Neuronal stem cell (in vitro differentiated cells): ENCODE results near the gene HAPLN3.

Experiments used
- DNase-seq: peaks from one replicate; pipeline ENCODE4 v3.0.0-alpha.2; 2013; ENCODE audit warnings: low spot score
- H2AFZ ChIP-seq: one replicate; pipeline ENCODE4 v1.6.1; 2013; ENCODE audit warnings: mild to moderate bottlenecking, low read length, inconsistent platforms
- H2AK5ac ChIP-seq: 2 replicates; pipeline ENCODE4 v1.6.1; 2013; ENCODE audit warnings: low read depth, mild to moderate bottlenecking, inconsistent platforms, low read length, moderate library complexity, mixed read lengths
- H2BK120ac ChIP-seq: 2 replicates; pipeline ENCODE4 v1.6.1; 2013; ENCODE audit warnings: low read depth, mild to moderate bottlenecking, inconsistent platforms, low read length, moderate library complexity, mixed read lengths
- H2BK12ac ChIP-seq: one replicate; pipeline ENCODE4 v1.6.1; 2013; ENCODE audit warnings: low read length, inconsistent platforms
- H2BK15ac ChIP-seq: 2 replicates; pipeline ENCODE4 v1.6.1; 2013; ENCODE audit warnings: mild to moderate bottlenecking, low read length, inconsistent platforms, mixed read lengths
- H2BK5ac ChIP-seq: one replicate; pipeline ENCODE4 v1.6.1; 2013; ENCODE audit warnings: inconsistent platforms, mild to moderate bottlenecking, low read length, moderate library complexity
- H3K14ac ChIP-seq: one replicate; pipeline ENCODE4 v1.6.1; 2013; ENCODE audit warnings: low read length, inconsistent platforms
- H3K18ac ChIP-seq: 2 replicates; pipeline ENCODE4 v1.6.1; 2013; ENCODE audit warnings: low read length, inconsistent platforms
- H3K23ac ChIP-seq: 2 replicates; pipeline ENCODE4 v1.6.1; 2013; ENCODE audit warnings: low read depth, mild to moderate bottlenecking, mixed read lengths, low read length, inconsistent platforms; ENCODE audit not compliant: poor library complexity
- H3K27ac ChIP-seq: replicated peaks from 3 replicates; pipeline ENCODE4 v1.5.1; 2013; ENCODE audit warnings: low read length, inconsistent platforms
- H3K27me3 ChIP-seq, 3 experiments: 2 replicates each; pipeline ENCODE4 v1.6.1; 2013; ENCODE audit warnings: low read length in 3 of 3, mild to moderate bottlenecking in 2 of 3, inconsistent platforms in 1 of 3, low read depth in 1 of 3, mixed read lengths in 1 of 3, moderate library complexity in 1 of 3; ENCODE audit not compliant: control insufficient read depth in 3 of 3, insufficient read depth in 3 of 3
- H3K36me3 ChIP-seq, 2 donors: replicated peaks in 1 of 2; 2 replicates each; pipeline ENCODE4 v1.6.1; 2013; ENCODE audit warnings: low read length in 2 of 2; ENCODE audit not compliant: control insufficient read depth in 2 of 2, insufficient read depth in 2 of 2
- H3K4ac ChIP-seq: 2 replicates; pipeline ENCODE4 v1.6.1; 2013; ENCODE audit warnings: inconsistent platforms, mild to moderate bottlenecking, low read length, moderate library complexity
- H3K4me1 ChIP-seq, 2 donors: 1 replicate in 1 of 2; 2 replicates in 1 of 2; pipeline ENCODE4 v1.6.1; 2013; ENCODE audit warnings: low read length in 2 of 2, low read depth in 1 of 2; ENCODE audit not compliant: control insufficient read depth in 2 of 2, insufficient read depth in 1 of 2
- H3K4me2 ChIP-seq: one replicate; pipeline ENCODE4 v1.6.1; 2013; ENCODE audit warnings: mild to moderate bottlenecking, low read length, inconsistent platforms; ENCODE audit not compliant: insufficient read depth, poor library complexity, severe bottlenecking
- H3K4me3 ChIP-seq, 2 donors: 2 replicates each; pipeline ENCODE4 v1.5.1; 2013; ENCODE audit warnings: low read length in 2 of 2, mild to moderate bottlenecking in 2 of 2, inconsistent platforms in 1 of 2, moderate library complexity in 1 of 2
- H3K79me1 ChIP-seq: one replicate; pipeline ENCODE4 v1.6.1; 2013; ENCODE audit warnings: low read depth, mild to moderate bottlenecking, inconsistent platforms, low read length, moderate library complexity
- H3K9ac ChIP-seq: one replicate; pipeline ENCODE4 v1.6.1; 2013; ENCODE audit warnings: mild to moderate bottlenecking, low read depth, low read length, inconsistent platforms; ENCODE audit not compliant: poor library complexity
- H3K9me3 ChIP-seq, 2 donors: replicated peaks in 1 of 2; 2 replicates each; pipeline versions ENCODE3 to v1.6.1; 2013; ENCODE audit warnings: low read length in 2 of 2, mild to moderate bottlenecking in 2 of 2, inconsistent platforms in 1 of 2, low read depth in 1 of 2, mixed read lengths in 1 of 2, moderate library complexity in 1 of 2; ENCODE audit not compliant: control insufficient read depth in 2 of 2, insufficient read depth in 1 of 2
- H4K8ac ChIP-seq: one replicate; pipeline ENCODE4 v1.6.1; 2013; ENCODE audit warnings: low read depth, mild to moderate bottlenecking, inconsistent platforms, low read length, moderate library complexity
- H4K91ac ChIP-seq: one replicate; pipeline ENCODE4 v1.6.1; 2013; ENCODE audit warnings: low read length, low read depth, mild to moderate bottlenecking, inconsistent platforms; ENCODE audit not compliant: poor library complexity
- WGBS, 2 donors: extraction: QIAGEN DNeasy Blood & Tissue Kit; methylation state at CpG; one replicate each; pipeline ENCODE4 v1.1.7; 2013; ENCODE audit warnings: missing lambda C conversion rate in 2 of 2, mixed read lengths in 1 of 2; ENCODE audit not compliant: insufficient read length in 2 of 2, insufficient replicate concordance in 1 of 2; ENCODE audit errors: extremely low coverage in 2 of 2; 5-methylcytosine and 5-hydroxymethylcytosine counted together

The HAPLN3 gene

GRCh38 chr15:88858934-88859333 is 36.4 kb downstream of the HAPLN3 start:
- Histone ChIP-seq H3K4me2 (no peak overlapping the region), H2BK120ac (no peak overlapping the region), H3K27me3 (no peaks in the 10 kb centered on the region), H3K9ac (no peak overlapping the region), H3K4ac (no peak overlapping the region), H3K14ac (no peak overlapping the region), H3K79me1 (no peaks in the 10 kb centered on the region), H3K23ac (no peak overlapping the region), H3K36me3 (no peaks in the 10 kb centered on the region), H2BK12ac (no peak overlapping the region), H4K91ac (no peak overlapping the region), H2BK15ac (no peak overlapping the region), H4K8ac (no peak overlapping the region), H2AK5ac (peak overlapping the region; percentile 31), H3K4me3 (no peak overlapping the region), H3K9me3 (peaks cover 3 to 7% of the 10 kb centered on the region in 2 donors), H3K4me1 (no peaks in the 10 kb centered on the region), H2BK5ac (no peak overlapping the region), H3K27ac (no peak overlapping the region), H2AFZ (no peak overlapping the region), H3K18ac (peak overlapping the region; percentile 13)
- no CpG with 5 or more reads among the region's 11 CpGs for WGBS, 2 donors
- DNase-seq, result no peak

- Histone ChIP-seq H3K9ac (no peak overlapping the region), H3K18ac (no peak overlapping the region), H3K4me1 (no peaks in the 10 kb centered on the region), H2AFZ (no peak overlapping the region), H3K4me3 (no peak overlapping the region), H3K14ac (no peak overlapping the region), H3K4me2 (no peak overlapping the region), H2BK5ac (no peak overlapping the region), H2AK5ac (no peak overlapping the region), H2BK120ac (no peak overlapping the region), H2BK15ac (no peak overlapping the region), H3K27me3 (no peaks in the 10 kb centered on the region), H4K8ac (no peak overlapping the region), H4K91ac (no peak overlapping the region), H3K23ac (no peak overlapping the region), H2BK12ac (no peak overlapping the region), H3K9me3 (peaks cover 3 to 7% of the 10 kb centered on the region in 2 donors), H3K27ac (no peak overlapping the region), H3K36me3 (no peaks in the 10 kb centered on the region), H3K79me1 (no peaks in the 10 kb centered on the region), H3K4ac (no peak overlapping the region)
- no peak for DNase-seq
These were observed 42.9 kb downstream of the HAPLN3 start for GRCh38 chr15:88852476-88852875.

- no peak overlapping the region for H2BK12ac ChIP-seq
- H2AFZ ChIP-seq, result no peak overlapping the region
- no peak overlapping the region for H3K9ac ChIP-seq
- peaks cover 0 to 2% of the 10 kb centered on the region in 2 donors for H3K9me3 ChIP-seq
- WGBS, 2 donors, result no CpG with 5 or more reads among the region's 22 CpGs
- peak overlapping the region; percentile 47 for H2AK5ac ChIP-seq
- H3K27me3 ChIP-seq, result no peaks in the 10 kb centered on the region
- no peak overlapping the region for H3K27ac ChIP-seq
- no peak overlapping the region for H2BK120ac ChIP-seq
- no peak overlapping the region for H3K4me3 ChIP-seq
- peak overlapping the region; percentile 9 for H4K91ac ChIP-seq
- no peak overlapping the region for H2BK5ac ChIP-seq
- no peaks in the 10 kb centered on the region for H3K79me1 ChIP-seq
- H3K4me1 ChIP-seq, result no peaks in the 10 kb centered on the region
- H3K36me3 ChIP-seq, result no peaks in the 10 kb centered on the region
- no peak for DNase-seq
- peak overlapping the region; percentile 52 for H3K23ac ChIP-seq
- H4K8ac ChIP-seq, result no peak overlapping the region
- no peak overlapping the region for H3K18ac ChIP-seq
- no peak overlapping the region for H3K4me2 ChIP-seq
- no peak overlapping the region for H2BK15ac ChIP-seq
- H3K4ac ChIP-seq, result no peak overlapping the region
- H3K14ac ChIP-seq, result no peak overlapping the region
These were observed 45.8 kb downstream of the HAPLN3 start for GRCh38 chr15:88849376-88850072.

- no peak overlapping the region for H2BK12ac ChIP-seq
- H3K14ac ChIP-seq, result no peak overlapping the region
- no peaks in the 10 kb centered on the region for H3K27me3 ChIP-seq
- no peak overlapping the region for H2AFZ ChIP-seq
- no peak overlapping the region for H3K4me2 ChIP-seq
- no peak overlapping the region for H3K23ac ChIP-seq
- no peaks in the 10 kb centered on the region for H3K9me3 ChIP-seq
- H4K8ac ChIP-seq, result no peak overlapping the region
- no peak overlapping the region for H3K27ac ChIP-seq
- H2BK15ac ChIP-seq, result no peak overlapping the region
- H3K4me1 ChIP-seq, result no peaks in the 10 kb centered on the region
- H3K36me3 ChIP-seq, result no peaks in the 10 kb centered on the region
- no peak overlapping the region for H3K4ac ChIP-seq
- DNase-seq, result no peak
- no peak overlapping the region for H3K18ac ChIP-seq
- no peak overlapping the region for H2BK5ac ChIP-seq
- H4K91ac ChIP-seq, result no peak overlapping the region
- H3K4me3 ChIP-seq, result no peak overlapping the region
- H2BK120ac ChIP-seq, result no peak overlapping the region
- H3K79me1 ChIP-seq, result no peaks in the 10 kb centered on the region
- H2AK5ac ChIP-seq, result no peak overlapping the region
- WGBS, 2 donors, result no CpG with 5 or more reads among the region's 3 CpGs
- H3K9ac ChIP-seq, result no peak overlapping the region
These were observed 47.1 kb downstream of the HAPLN3 start for GRCh38 chr15:88848203-88848602.
